H1 (cell line): ENCODE data around the gene DECR2. TPM values are rescaled to one million over a fixed set of nuclear protein-coding genes. Genes with fewer than 3 reads are reported as not detected.

ENCODE experiments used
- CTCF ChIA-PET: fragments of 300-600 bp; sonication (Branson Sonifier 250); formaldehyde crosslinking; loops from one replicate; lab custom pipeline; 2021; ENCODE audit not compliant: partially characterized antibody; lab: Charles Lee
- POLR2A ChIA-PET: fragments of 300-600 bp; sonication (Branson Sonifier 250); formaldehyde crosslinking; loops from one replicate; lab custom pipeline; 2021; ENCODE audit warnings: inconsistent platforms; ENCODE audit not compliant: partially characterized antibody; lab: Charles Lee
- DNase-seq, 2 experiments: peaks; one replicate each; pipeline versions ENCODE4 v3.0.0 to v3.0.0-alpha.2; 2010 to 2022; ENCODE audit warnings: low spot score in 2 of 2, low read depth in 1 of 2, mixed read lengths in 1 of 2
- FAIRE-seq: peaks from 2 replicates; lab custom pipeline; 2011; peaks lifted over from hg19 to GRCh38; lab: Jason Lieb, UNC
- H2AFZ ChIP-seq: 2 replicates; pipeline ENCODE4 v1.8.1; 2012; ENCODE audit warnings: low read length, inconsistent platforms
- H2AK5ac ChIP-seq: 2 replicates; pipeline ENCODE4 v1.6.1; 2013; ENCODE audit warnings: low read depth, low read length
- H2BK120ac ChIP-seq: replicated peaks from 2 replicates; pipeline ENCODE3; 2013; ENCODE audit warnings: low read depth, low read length, inconsistent platforms
- H2BK12ac ChIP-seq: 2 replicates; pipeline ENCODE4 v1.6.1; 2013; ENCODE audit warnings: low read depth, low read length
- H2BK15ac ChIP-seq: 2 replicates; pipeline ENCODE4 v1.6.1; 2013; ENCODE audit warnings: low read length
- H2BK20ac ChIP-seq: 2 replicates; pipeline ENCODE4 v1.6.1; 2013; ENCODE audit warnings: low read length
- H2BK5ac ChIP-seq: 2 replicates; pipeline ENCODE4 v1.6.1; 2013; ENCODE audit warnings: low read depth, low read length
- H3K14ac ChIP-seq: 2 replicates; pipeline ENCODE4 v1.6.1; 2013; ENCODE audit warnings: inconsistent platforms; ENCODE audit not compliant: insufficient read length
- H3K18ac ChIP-seq: 2 replicates; pipeline ENCODE4 v1.6.1; 2013; ENCODE audit warnings: low read length; ENCODE audit errors: extremely low read depth
- H3K23ac ChIP-seq: 2 replicates; pipeline ENCODE4 v1.6.1; 2013; ENCODE audit warnings: inconsistent platforms; ENCODE audit not compliant: insufficient read length
- H3K23me2 ChIP-seq: 2 replicates; pipeline ENCODE4 v1.6.1; 2013; ENCODE audit warnings: low read depth, low read length
- H3K27ac ChIP-seq: 2 replicates; pipeline ENCODE4 v1.6.1; 2011; ENCODE audit warnings: low read depth, low read length, inconsistent platforms
- H3K27me3 ChIP-seq, 4 experiments: replicated peaks in 1 of 4; 1 replicate in 1 of 4; 2 replicates in 3 of 4; pipeline versions ENCODE4 v1.6.1 to v1.8.1; 2011 to 2013; ENCODE audit warnings: low read length in 3 of 4, mild to moderate bottlenecking in 3 of 4, inconsistent platforms in 2 of 4, mixed read lengths in 2 of 4, moderate library complexity in 1 of 4; ENCODE audit not compliant: control insufficient read depth in 3 of 4, insufficient read depth in 3 of 4; ENCODE audit errors: extremely low read depth in 1 of 4
- H3K36me3 ChIP-seq, 4 experiments: 2 replicates each; pipeline versions ENCODE4 v1.6.1 to v1.8.1; 2011 to 2013; ENCODE audit warnings: mild to moderate bottlenecking in 4 of 4, low read length in 3 of 4, moderate library complexity in 2 of 4, control low read depth in 1 of 4, inconsistent platforms in 1 of 4; ENCODE audit not compliant: insufficient read depth in 4 of 4, control insufficient read depth in 2 of 4
- H3K4ac ChIP-seq: replicated peaks from 2 replicates; pipeline ENCODE3; 2013; ENCODE audit warnings: low read length, low read depth, mixed read lengths, inconsistent platforms; ENCODE audit not compliant: insufficient read length
- H3K4me1 ChIP-seq, 4 experiments: replicated peaks in 1 of 4; 1 replicate in 1 of 4; 2 replicates in 3 of 4; pipeline versions ENCODE4 v1.6.1 to v1.8.1; 2011 to 2013; ENCODE audit warnings: low read length in 3 of 4, inconsistent platforms in 2 of 4, mixed read lengths in 1 of 4; ENCODE audit not compliant: insufficient read depth in 4 of 4, control insufficient read depth in 3 of 4
- H3K4me2 ChIP-seq, 2 experiments: 2 replicates each; pipeline versions ENCODE4 v1.6.1 to v1.8.1; 2011 to 2013; ENCODE audit warnings: low read depth in 2 of 2, low read length in 2 of 2, control low read depth in 1 of 2, inconsistent platforms in 1 of 2, mild to moderate bottlenecking in 1 of 2; ENCODE audit not compliant: insufficient read depth in 1 of 2
- H3K4me3 ChIP-seq, 4 experiments: fragments of 200-600, 300-600 bp in 1 of 4; sonication (generic), shearing (Covaris generic), sonication (Bioruptor Twin) in 1 of 4; 2 replicates each; pipeline versions ENCODE4 v1.5.1 to v1.8.1; 2011 to 2016; ENCODE audit warnings: low read length in 4 of 4, low read depth in 3 of 4, control low read depth in 2 of 4, inconsistent platforms in 2 of 4, mild to moderate bottlenecking in 2 of 4, mixed read lengths in 1 of 4, moderate library complexity in 1 of 4; ENCODE audit not compliant: insufficient read depth in 2 of 4; ENCODE audit errors: extremely low read depth in 1 of 4
- H3K56ac ChIP-seq: replicated peaks from 2 replicates; pipeline ENCODE3; 2013; ENCODE audit warnings: low read depth, mild to moderate bottlenecking, mixed read lengths, low read length, inconsistent platforms; ENCODE audit not compliant: insufficient read length
- H3K79me1 ChIP-seq: 2 replicates; pipeline ENCODE4 v1.6.1; 2013; ENCODE audit warnings: low read depth, low read length, control low read depth
- H3K79me2 ChIP-seq, 2 experiments: 2 replicates each; pipeline versions ENCODE4 v1.6.1 to v1.8.1; 2012 to 2013; ENCODE audit warnings: low read length in 2 of 2, mild to moderate bottlenecking in 2 of 2, inconsistent platforms in 1 of 2; ENCODE audit not compliant: insufficient read depth in 2 of 2, control insufficient read depth in 1 of 2
- H3K9ac ChIP-seq, 4 experiments: replicated peaks in 1 of 4; 1 replicate in 1 of 4; 2 replicates in 3 of 4; pipeline versions ENCODE4 v1.6.1 to v1.8.1; 2011 to 2013; ENCODE audit warnings: low read depth in 3 of 4, low read length in 3 of 4, control low read depth in 2 of 4, mild to moderate bottlenecking in 2 of 4, moderate library complexity in 2 of 4, inconsistent platforms in 1 of 4; ENCODE audit errors: extremely low read depth in 1 of 4
- H3K9me3 ChIP-seq, 2 experiments: 2 replicates each; pipeline versions ENCODE4 v1.6.1 to v1.8.1; 2012 to 2013; ENCODE audit warnings: mild to moderate bottlenecking in 2 of 2, moderate library complexity in 2 of 2, control low read depth in 1 of 2, inconsistent platforms in 1 of 2, low read depth in 1 of 2, low read length in 1 of 2, mixed read lengths in 1 of 2; ENCODE audit not compliant: insufficient read depth in 2 of 2
- H4K20me1 ChIP-seq, 2 experiments: replicated peaks in 1 of 2; 2 replicates each; pipeline versions ENCODE3 to v1.8.1; 2011 to 2013; ENCODE audit warnings: inconsistent platforms in 2 of 2, low read length in 2 of 2, mild to moderate bottlenecking in 1 of 2; ENCODE audit not compliant: insufficient read depth in 2 of 2, control insufficient read depth in 1 of 2
- H4K5ac ChIP-seq: 2 replicates; pipeline ENCODE4 v1.6.1; 2013; ENCODE audit warnings: low read length, low read depth, mixed read lengths, inconsistent platforms; ENCODE audit not compliant: insufficient read length
- H4K8ac ChIP-seq: 2 replicates; pipeline ENCODE4 v1.8.0; 2013; ENCODE audit warnings: mild to moderate bottlenecking, moderate library complexity, low read length, inconsistent platforms; ENCODE audit not compliant: insufficient read depth; ENCODE audit errors: extremely low read depth
- H4K91ac ChIP-seq: replicated peaks from 2 replicates; pipeline ENCODE3; 2013; ENCODE audit warnings: low read length, mixed read lengths, inconsistent platforms; ENCODE audit not compliant: insufficient read length
- BACH1 ChIP-seq: IDR thresholded peaks from 2 replicates; pipeline ENCODE4 v1.6.1; 2012; ENCODE audit warnings: low read length, improper control_type of control experiment
- CBX8 ChIP-seq: fragments of 300-800, 300-1000 bp; sonication (generic); IDR thresholded peaks from 2 replicates; pipeline ENCODE4 v1.7.1; 2016; ENCODE audit warnings: low read depth, low read length, borderline replicate concordance
- EP300 ChIP-seq, 2 experiments: IDR thresholded peaks; 1 replicate in 1 of 2; 2 replicates in 1 of 2; pipeline ENCODE4 v1.6.1; 2011 to 2012; ENCODE audit warnings: low read depth in 2 of 2, low read length in 2 of 2, mild to moderate bottlenecking in 2 of 2, borderline replicate concordance in 1 of 2, inconsistent platforms in 1 of 2, moderate library complexity in 1 of 2
- JUN ChIP-seq: IDR thresholded peaks from 2 replicates; pipeline ENCODE4 v1.6.1; 2011; ENCODE audit warnings: low read depth, mild to moderate bottlenecking, improper control_type of control experiment, low read length
- KDM4A ChIP-seq: IDR thresholded peaks from one replicate; pipeline ENCODE4 v1.7.1; 2012; ENCODE audit warnings: low read depth, mild to moderate bottlenecking, moderate library complexity, low read length, inconsistent platforms; ENCODE audit not compliant: severe bottlenecking
- NANOG ChIP-seq: IDR thresholded peaks from 2 replicates; pipeline ENCODE4 v1.6.1; 2011; ENCODE audit warnings: low read length, low read depth, mild to moderate bottlenecking, inconsistent platforms; ENCODE audit not compliant: insufficient read depth, poor library complexity, severe bottlenecking
- RXRA ChIP-seq: IDR thresholded peaks from 2 replicates; pipeline ENCODE4 v1.6.1; 2011; ENCODE audit warnings: low read depth, mild to moderate bottlenecking, low read length, moderate library complexity; ENCODE audit not compliant: insufficient read depth
- SAP30 ChIP-seq: fragments of 300-600 bp; sonication (generic); IDR thresholded peaks from 2 replicates; pipeline ENCODE4 v1.7.1; 2012; ENCODE audit warnings: low read length, moderate library complexity, mild to moderate bottlenecking, inconsistent platforms; ENCODE audit not compliant: insufficient read depth, insufficient replicate concordance
- SIN3A ChIP-seq, 2 experiments: IDR thresholded peaks in 1 of 2; conservative IDR thresholded peaks in 1 of 2; 2 replicates each; pipeline ENCODE4 v1.6.1; 2011 to 2012; ENCODE audit warnings: low read length in 2 of 2, improper control_type of control experiment in 1 of 2, low read depth in 1 of 2, mild to moderate bottlenecking in 1 of 2
- SIX5 ChIP-seq: IDR thresholded peaks from 2 replicates; pipeline ENCODE4 v1.6.1; 2011; ENCODE audit warnings: mild to moderate bottlenecking, low read depth, low read length
- SUZ12 ChIP-seq: fragments of 200-600 bp; sonication (generic); IDR thresholded peaks from 2 replicates; pipeline ENCODE4 v1.6.1; 2012; ENCODE audit warnings: mild to moderate bottlenecking, inconsistent platforms, low read length, moderate library complexity, mixed read lengths
- YY1 ChIP-seq: IDR thresholded peaks from 2 replicates; pipeline ENCODE4 v1.6.1; 2011; ENCODE audit warnings: low read depth, mild to moderate bottlenecking, low read length
- ZNF274 ChIP-seq: IDR thresholded peaks from 2 replicates; pipeline ENCODE4 v1.7.0; 2012; ENCODE audit warnings: low read length, borderline replicate concordance; ENCODE audit errors: extremely low read depth
- WGBS, 2 experiments: shearing (Covaris generic) in 1 of 2; methylation state at CpG; one replicate each; pipeline versions ENCODE4 v1.1.6 to v1.1.7; 2013 to 2015; ENCODE audit warnings: low lambda C conversion rate in 2 of 2, mixed read lengths in 2 of 2, inconsistent platforms in 1 of 2, low coverage in 1 of 2, missing lambda C conversion rate in 1 of 2; ENCODE audit not compliant: insufficient replicate concordance in 2 of 2, insufficient coverage in 1 of 2, insufficient read length in 1 of 2; ENCODE audit errors: extremely low coverage in 1 of 2, missing lambda C conversion rate in 1 of 2; 5-methylcytosine and 5-hydroxymethylcytosine counted together
- polyA plus RNA-seq, 7 experiments: library from polyadenylated mRNA; depleted of rRNA in 3 of 7; stranded (reverse) in 5 of 7; unstranded in 2 of 7; fragments of >200 nt in 5 of 7; fragments of 200-250 nt in 2 of 7; gene quantifications; 1 replicate in 5 of 7; 2 replicates in 1 of 7; 4 replicates in 1 of 7; pipeline versions ENCODE4 v1.2.1 to v1.2.3, GENCODE V29; 2011 to 2013; ENCODE audit warnings: missing spikeins in 2 of 7, mixed read lengths in 2 of 7
- total RNA-seq: library from RNA; stranded (reverse); fragmentation: NEBNext Ultra II Directional; extraction: Animal tissue kit (Norgen Biotek cat#: 25700); gene quantifications from 2 replicates; pipeline ENCODE4 v1.2.1, GENCODE V29; 2021

Gene DECR2
- total and polyA plus RNA-seq, 2 of the 8 experiments (the other 6 are each of a cell fraction or from before 2014, with no cell fraction given), result 28.2 to 39.9 TPM

GRCh38 chr16:361341-361871 is 40.3 kb upstream of the DECR2 start:
- H3K14ac ChIP-seq, result no peak overlapping the region
- no peak overlapping the region; the same call in 1 of the 2 replicates for H2AFZ ChIP-seq
- no peaks in the 10 kb centered on the region; a peak in 2 of 7 replicates for H3K4me1 ChIP-seq
- no peak overlapping the region for H2BK20ac ChIP-seq
- H2BK5ac ChIP-seq, result no peak overlapping the region
- no peaks in the 10 kb centered on the region; a peak in 1 of 8 replicates for H3K36me3 ChIP-seq
- H2AK5ac ChIP-seq, result no peak overlapping the region
- no peak overlapping the region for H4K91ac ChIP-seq
- no peak overlapping the region for H3K4ac ChIP-seq
- H3K79me2 ChIP-seq, result no peaks in the 10 kb centered on the region
- CTCF ChIA-PET, result interaction anchor here (0.6 to 2.7 kb wide), 24 partner anchors 10 to 296 kb away, joined by 3 to 15 read pairs (median 5); no protein-coding TSS in a partner anchor
- no peak overlapping the region for H2BK15ac ChIP-seq
- H3K4me3 ChIP-seq, result no peak overlapping the region
- no peak overlapping the region for H3K27ac ChIP-seq
- no peak overlapping the region for H2BK120ac ChIP-seq
- DNase-seq (no peak), FAIRE-seq (no peak)
- H3K79me1 ChIP-seq, result no peaks in the 10 kb centered on the region
- no peaks in the 10 kb centered on the region for H3K27me3 ChIP-seq
- H2BK12ac ChIP-seq, result 0 out of 2 replicates have a peak overlapping the region, but pooled peaks have one; percentile 22
- H4K20me1 ChIP-seq, result peaks cover 0 to 3% of the 10 kb centered on the region in 2 experiments
- H3K23me2 ChIP-seq, result no peaks in the 10 kb centered on the region
- POLR2A ChIA-PET, result interaction anchor here (0.6 to 1.9 kb wide), 3 partner anchors 10 to 181 kb away, joined by 3 to 7 read pairs (median 4); partner anchors contain the start of gene HBQ1
- H3K18ac ChIP-seq, result no peak overlapping the region
- WGBS, 2 experiments, result 96% methylated on average over 28 of the region's 30 CpGs; no CpG with 5 or more reads in 1 of the 2 experiments
- no peak overlapping the region for H3K23ac ChIP-seq
- no peak overlapping the region for H4K5ac ChIP-seq
- H3K56ac ChIP-seq, result no peak overlapping the region
- H4K8ac ChIP-seq, result peak overlapping the region; percentile 75
- no peak overlapping the region for H3K9ac ChIP-seq
- H3K4me2 ChIP-seq, result no peak overlapping the region
- H3K9me3 ChIP-seq, result no peaks in the 10 kb centered on the region
- TF ChIP-seq KDM4A (no peak), SIX5 (no peak), BACH1 (no peak), SAP30 (no peak), JUN (no peak), SUZ12 (no peak), SIN3A (conservative IDR thresholded peaks at IDR 0.05 in 1 of 2, IDR thresholded peaks at IDR 0.05 in 1 of 2; ENCODE audit: low read depth in 1 of 2, low read length in 2 of 2) (no peak), YY1 (no peak), CBX8 (no peak), ZNF274 (no peak), RXRA (no peak), NANOG (no peak), EP300 (IDR thresholded peaks at IDR 0.05; ENCODE audit: borderline replicate concordance in 1 of 2, low read depth in 2 of 2, low read length in 2 of 2) (no peak)
